Measurements from ENCODE around the gene SLC35F2.
A peak's percentile ranks its signal among the peaks of the same experiment; 100 is the strongest.

The SLC35F2 gene

GRCh38 chr11:107857550-107858216 is 904 bp downstream of the SLC35F2 start:
- DNase-seq (ENCODE audit: low read depth), result no peak
- Histone ChIP-seq H3K9me3 (ENCODE audit: control insufficient read depth, low read length) (no peaks in the 10 kb centered on the region), H3K36me3 (ENCODE audit: control insufficient read depth, insufficient read depth, low read length, severe bottlenecking) (no peaks in the 10 kb centered on the region), H3K4me3 (ENCODE audit: low read length) (peak overlapping the region; percentile 89), H3K9ac (ENCODE audit: low read length) (peak overlapping the region; percentile 83), H3K27me3 (replicated peaks; ENCODE audit: control insufficient read depth, insufficient read depth, low read length) (no peaks in the 10 kb centered on the region), H3K4me1 (ENCODE audit: control insufficient read depth, insufficient read depth, low read length) (peaks cover 10% of the 10 kb centered on the region)

GRCh38 chr11:107856981-107857517 is 1.5 kb downstream of the SLC35F2 start:
- peaks cover 10% of the 10 kb centered on the region for H3K4me1 ChIP-seq (ENCODE audit: control insufficient read depth, insufficient read depth, low read length)
- DNase-seq (ENCODE audit: low read depth), result no peak
- H3K9me3 ChIP-seq (ENCODE audit: control insufficient read depth, low read length), result no peaks in the 10 kb centered on the region
- no peak overlapping the region for H3K9ac ChIP-seq (ENCODE audit: low read length)
- H3K36me3 ChIP-seq (ENCODE audit: control insufficient read depth, insufficient read depth, low read length, severe bottlenecking), result no peaks in the 10 kb centered on the region
- no peaks in the 10 kb centered on the region for H3K27me3 ChIP-seq (replicated peaks; ENCODE audit: control insufficient read depth, insufficient read depth, low read length)
- H3K4me3 ChIP-seq (ENCODE audit: low read length), result peak overlapping the region; percentile 89

GRCh38 chr11:107856180-107856980 is 2.2 kb downstream of the SLC35F2 start:
- H3K27me3 ChIP-seq (replicated peaks; ENCODE audit: control insufficient read depth, insufficient read depth, low read length), result no peaks in the 10 kb centered on the region
- no peak for DNase-seq (ENCODE audit: low read depth)
- peak overlapping the region; percentile 89 for H3K4me3 ChIP-seq (ENCODE audit: low read length)

GRCh38 chr11:107853070-107853469 is 5.5 kb downstream of the SLC35F2 start:
- peaks cover 2% of the 10 kb centered on the region for H3K4me1 ChIP-seq (ENCODE audit: control insufficient read depth, insufficient read depth, low read length)
- no peaks in the 10 kb centered on the region for H3K27me3 ChIP-seq (replicated peaks; ENCODE audit: control insufficient read depth, insufficient read depth, low read length)
- no peak for DNase-seq (ENCODE audit: low read depth)
- H3K9me3 ChIP-seq (ENCODE audit: control insufficient read depth, low read length), result no peaks in the 10 kb centered on the region
- no peak overlapping the region for H3K9ac ChIP-seq (ENCODE audit: low read length)
- H3K4me3 ChIP-seq (ENCODE audit: low read length), result no peak overlapping the region
- no peaks in the 10 kb centered on the region for H3K36me3 ChIP-seq (ENCODE audit: control insufficient read depth, insufficient read depth, low read length, severe bottlenecking)

More at GRCh38 chr11:107856180-107856980, 2.2 kb downstream of the SLC35F2 start:
- Histone ChIP-seq H3K36me3 (ENCODE audit: control insufficient read depth, insufficient read depth, low read length, severe bottlenecking) (no peaks in the 10 kb centered on the region), H3K9me3 (ENCODE audit: control insufficient read depth, low read length) (no peaks in the 10 kb centered on the region), H3K9ac (ENCODE audit: low read length) (no peak overlapping the region), H3K4me1 (ENCODE audit: control insufficient read depth, insufficient read depth, low read length) (peaks cover 10% of the 10 kb centered on the region)

- Histone ChIP-seq H3K36me3 (ENCODE audit: control insufficient read depth, insufficient read depth, low read length, severe bottlenecking) (no peaks in the 10 kb centered on the region), H3K9me3 (ENCODE audit: control insufficient read depth, low read length) (no peaks in the 10 kb centered on the region), H3K9ac (ENCODE audit: low read length) (no peak overlapping the region), H3K4me3 (ENCODE audit: low read length) (no peak overlapping the region), H3K27me3 (replicated peaks; ENCODE audit: control insufficient read depth, insufficient read depth, low read length) (no peaks in the 10 kb centered on the region), H3K4me1 (ENCODE audit: control insufficient read depth, insufficient read depth, low read length) (no peaks in the 10 kb centered on the region)
- DNase-seq (ENCODE audit: low read depth), result no peak
Measured at GRCh38 chr11:107851704-107852310, 6.8 kb downstream of the SLC35F2 start.

- H3K9ac ChIP-seq (ENCODE audit: low read length), result no peak overlapping the region
- no peaks in the 10 kb centered on the region for H3K4me1 ChIP-seq (ENCODE audit: control insufficient read depth, insufficient read depth, low read length)
- H3K9me3 ChIP-seq (ENCODE audit: control insufficient read depth, low read length), result no peaks in the 10 kb centered on the region
- no peaks in the 10 kb centered on the region for H3K27me3 ChIP-seq (replicated peaks; ENCODE audit: control insufficient read depth, insufficient read depth, low read length)
- no peak overlapping the region for H3K4me3 ChIP-seq (ENCODE audit: low read length)
- DNase-seq (ENCODE audit: low read depth), result no peak
- no peaks in the 10 kb centered on the region for H3K36me3 ChIP-seq (ENCODE audit: control insufficient read depth, insufficient read depth, low read length, severe bottlenecking)
Measured at GRCh38 chr11:107849790-107850189, 8.8 kb downstream of the SLC35F2 start.

GRCh38 chr11:107848345-107848744 is 10.2 kb downstream of the SLC35F2 start:
- no peak overlapping the region for H3K4me3 ChIP-seq (ENCODE audit: low read length)
- DNase-seq (ENCODE audit: low read depth), result no peak
- H3K27me3 ChIP-seq (replicated peaks; ENCODE audit: control insufficient read depth, insufficient read depth, low read length), result no peaks in the 10 kb centered on the region

GRCh38 chr11:107847184-107847583 is 11.4 kb downstream of the SLC35F2 start:
- no peak overlapping the region for H3K4me3 ChIP-seq (ENCODE audit: low read length)
- no peaks in the 10 kb centered on the region for H3K36me3 ChIP-seq (ENCODE audit: control insufficient read depth, insufficient read depth, low read length, severe bottlenecking)
- no peak overlapping the region for H3K9ac ChIP-seq (ENCODE audit: low read length)
- H3K27me3 ChIP-seq (replicated peaks; ENCODE audit: control insufficient read depth, insufficient read depth, low read length), result no peaks in the 10 kb centered on the region
- H3K4me1 ChIP-seq (ENCODE audit: control insufficient read depth, insufficient read depth, low read length), result no peaks in the 10 kb centered on the region
- no peaks in the 10 kb centered on the region for H3K9me3 ChIP-seq (ENCODE audit: control insufficient read depth, low read length)
- no peak for DNase-seq (ENCODE audit: low read depth)

More at GRCh38 chr11:107848345-107848744, 10.2 kb downstream of the SLC35F2 start:
- Histone ChIP-seq H3K36me3 (ENCODE audit: control insufficient read depth, insufficient read depth, low read length, severe bottlenecking) (no peaks in the 10 kb centered on the region), H3K9me3 (ENCODE audit: control insufficient read depth, low read length) (no peaks in the 10 kb centered on the region), H3K4me1 (ENCODE audit: control insufficient read depth, insufficient read depth, low read length) (no peaks in the 10 kb centered on the region), H3K9ac (ENCODE audit: low read length) (no peak overlapping the region)

GRCh38 chr11:107844041-107844440 is 14.5 kb downstream of the SLC35F2 start:
- no peak overlapping the region for H3K4me3 ChIP-seq (ENCODE audit: low read length)
- peak; percentile 16 for DNase-seq (ENCODE audit: low read depth)
- H3K9me3 ChIP-seq (ENCODE audit: control insufficient read depth, low read length), result no peaks in the 10 kb centered on the region
- peaks cover 23% of the 10 kb centered on the region for H3K4me1 ChIP-seq (ENCODE audit: control insufficient read depth, insufficient read depth, low read length)
- H3K27me3 ChIP-seq (replicated peaks; ENCODE audit: control insufficient read depth, insufficient read depth, low read length), result no peaks in the 10 kb centered on the region
- no peaks in the 10 kb centered on the region for H3K36me3 ChIP-seq (ENCODE audit: control insufficient read depth, insufficient read depth, low read length, severe bottlenecking)
- H3K9ac ChIP-seq (ENCODE audit: low read length), result no peak overlapping the region

- H3K27me3 ChIP-seq (replicated peaks; ENCODE audit: control insufficient read depth, insufficient read depth, low read length), result no peaks in the 10 kb centered on the region
Measured at GRCh38 chr11:107842412-107843100, 16.0 kb downstream of the SLC35F2 start.

GRCh38 chr11:107840129-107840484 is 18.5 kb downstream of the SLC35F2 start:
- no peak for DNase-seq (ENCODE audit: low read depth)
- H3K9ac ChIP-seq (ENCODE audit: low read length), result peak overlapping the region; percentile 28
- H3K36me3 ChIP-seq (ENCODE audit: control insufficient read depth, insufficient read depth, low read length, severe bottlenecking), result no peaks in the 10 kb centered on the region
- H3K9me3 ChIP-seq (ENCODE audit: control insufficient read depth, low read length), result no peaks in the 10 kb centered on the region
- peak overlapping the region; percentile 53 for H3K4me3 ChIP-seq (ENCODE audit: low read length)
- H3K4me1 ChIP-seq (ENCODE audit: control insufficient read depth, insufficient read depth, low read length), result peaks cover 23% of the 10 kb centered on the region
- no peaks in the 10 kb centered on the region for H3K27me3 ChIP-seq (replicated peaks; ENCODE audit: control insufficient read depth, insufficient read depth, low read length)

More at GRCh38 chr11:107842412-107843100, 16.0 kb downstream of the SLC35F2 start:
- Histone ChIP-seq H3K4me3 (ENCODE audit: low read length) (no peak overlapping the region), H3K9me3 (ENCODE audit: control insufficient read depth, low read length) (no peaks in the 10 kb centered on the region), H3K9ac (ENCODE audit: low read length) (no peak overlapping the region), H3K36me3 (ENCODE audit: control insufficient read depth, insufficient read depth, low read length, severe bottlenecking) (no peaks in the 10 kb centered on the region), H3K4me1 (ENCODE audit: control insufficient read depth, insufficient read depth, low read length) (peaks cover 23% of the 10 kb centered on the region)
- DNase-seq (ENCODE audit: low read depth), result no peak
